GM12891 (cell line): Measurements from ENCODE around the gene PSMD6.

Source experiments
- POLR2A ChIP-seq: IDR thresholded peaks from 2 replicates; pipeline ENCODE4 v1.6.1; 2011; ENCODE audit warnings: low read depth, low read length, control low read depth
- POLR2AphosphoS5 ChIP-seq: IDR thresholded peaks from 2 replicates; pipeline ENCODE4 v1.6.1; 2011; ENCODE audit warnings: low read depth, low read length, control low read depth
- POU2F2 ChIP-seq: IDR thresholded peaks from 2 replicates; pipeline ENCODE4 v1.6.1; 2011; ENCODE audit warnings: low read depth, mild to moderate bottlenecking, control low read depth, low read length, moderate library complexity
- TAF1 ChIP-seq: IDR thresholded peaks from 2 replicates; pipeline ENCODE4 v1.6.1; 2011; ENCODE audit warnings: low read depth, low read length, control low read depth

- no peak for TF ChIP-seq TAF1
- no peak for TF ChIP-seq POLR2AphosphoS5
- no peak for TF ChIP-seq POLR2A
- no peak for TF ChIP-seq POU2F2
These were observed 43.3 kb downstream of the PSMD6 start for GRCh38 chr3:63980019-63980418.
